ENCODE results near the gene PCDH10.

- TF ChIP-seq CTCF (IDR thresholded peaks at IDR 0.05; ENCODE audit: low read depth, low read length) (peak; percentile 46), EZH2phosphoT487 (IDR thresholded peaks at IDR 0.05; ENCODE audit: low read depth) (no peak)
These were observed 11.5 kb upstream of the PCDH10 start for GRCh38 chr4:133137571-133137970.

Measured in OCI-LY3 (cell line).